Left lobe of liver (tissue), 2 donors: ENCODE results near the gene NR4A1. TPM values are rescaled to one million over a fixed set of nuclear protein-coding genes. Genes with fewer than 3 reads are reported as not detected.
"Not testable (repeated sequence)": the region's sequence is repeated elsewhere in the genome, so short reads cannot be mapped to it uniquely, and the experiment has no call there.

ENCODE experiments used
- ATAC-seq: fragments of 200-7000 bp; cut with Tn5 transposase; one replicate; pipeline ENCODE4 v1.9.1; 2020; ENCODE audit warnings: mild to moderate bottlenecking, moderate library complexity
- DNase-seq: peaks from one replicate; pipeline ENCODE4 v3.0.0-alpha.2; 2020; ENCODE audit warnings: low spot score
- total RNA-seq: library from RNA; stranded (reverse); gene quantifications from one replicate; pipeline ENCODE4 v1.2.1, GENCODE V29; 2021
- donor health status: DM: no; HTN: no; CAD: no; lungs with moderate emphysema.
- donor health status: DM: no; HTN: yes; CAD: no.

NR4A1 gene
- total RNA-seq, 1 donor from 2014 or later, result 5.4 TPM

DNA sequence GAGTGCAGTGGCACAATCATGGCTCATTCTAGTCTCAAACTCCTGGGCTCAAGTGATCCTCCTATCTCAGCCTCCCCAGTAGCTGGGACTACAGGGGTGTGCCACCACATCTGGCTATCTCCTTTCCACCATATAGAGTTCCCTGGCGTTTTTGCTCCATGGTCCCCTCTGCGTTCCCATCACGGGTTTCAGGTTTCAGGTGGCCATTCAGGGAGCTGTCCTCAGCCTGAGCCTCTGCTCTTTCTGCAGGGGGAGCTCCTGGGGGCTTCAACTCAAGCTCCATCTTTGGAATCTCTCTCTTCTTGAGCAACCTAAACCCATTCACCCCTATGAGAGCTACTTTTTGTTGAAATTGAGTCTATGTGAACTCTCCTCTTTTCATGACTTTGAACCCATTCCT, 39.8 kb downstream of the NR4A1 start:
- ATAC-seq, result no peak
- no peak for DNase-seq

DNA sequence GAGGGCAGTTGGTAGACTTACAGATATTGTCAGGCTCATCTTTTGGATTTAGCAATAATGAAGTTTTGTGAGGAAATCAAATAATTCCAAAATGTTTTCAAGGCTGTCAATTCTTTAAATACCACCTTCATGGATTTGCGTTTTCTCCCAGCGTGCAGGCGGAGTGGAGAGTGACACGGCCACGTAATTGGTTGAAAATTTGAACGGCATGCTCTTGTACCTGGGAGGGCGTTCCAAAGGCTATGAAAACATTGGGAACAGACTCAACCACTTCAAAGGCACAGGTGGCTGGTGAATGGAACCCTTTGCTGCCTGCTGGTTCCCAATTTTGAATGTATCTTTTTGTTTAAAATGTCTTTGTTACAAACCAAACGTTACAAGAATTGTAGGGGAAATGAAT, 40.6 kb downstream of the NR4A1 start:
- no peak for DNase-seq
- no peak for ATAC-seq

DNA sequence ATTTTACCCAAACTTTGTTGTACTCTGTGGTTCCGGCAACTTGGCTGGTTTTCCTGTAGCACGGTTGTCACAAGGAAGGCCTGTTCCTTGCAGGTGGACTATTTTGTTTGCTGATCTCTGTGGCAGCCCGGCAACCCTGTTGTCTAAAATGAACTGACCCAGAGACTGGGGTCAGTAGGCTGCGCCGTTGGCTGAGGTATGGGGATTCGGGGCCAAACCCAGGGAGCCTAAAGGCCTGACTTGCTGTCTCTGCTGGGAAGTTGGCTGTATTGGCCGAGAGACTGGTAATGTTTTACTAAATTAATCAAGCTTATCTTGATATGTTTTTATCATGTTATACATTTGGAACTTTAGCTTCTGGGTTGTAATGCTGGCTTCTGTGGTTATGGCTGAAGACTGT, 42.1 kb downstream of the NR4A1 start:
- peak; percentile 98 for ATAC-seq
- DNase-seq, result peak; percentile 95

GRCh38 chr12:52096332-52097044, 45.2 kb downstream of the NR4A1 start:
- ATAC-seq (no peak), DNase-seq (no peak)

- no peak for DNase-seq
- ATAC-seq, result no peak
Measured at GRCh38 chr12:52097045-52097666, 45.9 kb downstream of the NR4A1 start.

DNA sequence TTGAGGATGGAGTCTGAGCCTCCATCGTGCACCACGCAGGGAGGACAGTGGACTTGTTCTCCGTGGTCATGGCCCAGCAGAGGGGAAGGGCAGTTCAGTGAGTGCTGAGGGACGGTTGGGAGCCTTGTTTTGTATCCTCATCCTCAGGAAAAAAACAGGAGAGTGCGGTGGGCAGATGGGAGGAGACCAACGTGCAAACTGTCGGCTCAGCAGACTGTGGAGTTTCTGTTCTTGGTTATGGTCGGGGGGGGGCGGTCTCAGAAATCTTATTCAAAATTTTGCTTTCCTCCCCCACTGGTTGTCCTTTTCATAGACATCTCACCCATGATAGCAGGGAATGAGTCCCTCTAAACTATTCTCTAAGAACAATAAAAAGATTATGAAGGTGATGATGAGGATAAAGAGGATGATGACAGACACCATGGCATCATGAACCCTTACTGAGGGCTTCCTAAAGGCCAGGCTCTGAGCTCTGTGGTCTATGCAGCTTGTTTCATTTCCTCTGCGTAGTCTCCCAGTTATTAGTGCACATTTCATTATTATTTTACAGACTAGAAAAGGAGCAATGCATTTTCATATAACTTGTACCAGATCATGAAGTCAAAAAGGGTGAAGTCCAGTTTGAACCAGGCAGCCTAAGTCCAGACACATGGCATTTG, 53.3 kb downstream of the NR4A1 start:
- DNase-seq, ATAC-seq: not testable (repeated sequence)

Other genes with a start within 250 kb of the NR4A1 start
- 0.68 TPM for gene FIGNL2, start 202.7 kb upstream of the NR4A1 start, total RNA-seq
- not detected for gene ANKRD33, start 163.3 kb upstream of the NR4A1 start, total RNA-seq
- gene ACVRL1, start 143.9 kb upstream of the NR4A1 start, total RNA-seq, result 7.1 TPM
- 28.0 TPM for gene ACVR1B, start 99.7 kb upstream of the NR4A1 start, total RNA-seq
- 5.5 TPM for gene TAMALIN, start 44.5 kb upstream of the NR4A1 start, total RNA-seq
- 18.0 TPM for gene ATG101, start 18.5 kb downstream of the NR4A1 start, total RNA-seq
- gene SMIM41, start 28.3 kb downstream of the NR4A1 start, total RNA-seq, result not detected
- 0.28 TPM for gene KRT80, start 140.6 kb downstream of the NR4A1 start, total RNA-seq
- gene KRT7, start 181.8 kb downstream of the NR4A1 start, total RNA-seq, result 18.8 TPM
- not detected for gene KRT86, start 223.2 kb downstream of the NR4A1 start, total RNA-seq
- 0.65 TPM for gene KRT81, start 240.1 kb downstream of the NR4A1 start, total RNA-seq